ENCODE data around the gene SURF4.

GRCh38 chr9:133368249-133368881 lies 7.5 kb downstream of the SURF4 start:
- no peak for TF ChIP-seq POLR2AphosphoS2 (IDR thresholded peaks at IDR 0.05; ENCODE audit: low read depth, low read length)
- no peak for TF ChIP-seq CAMTA2 (CRISPR knock-in tag; IDR thresholded peaks at IDR 0.05; ENCODE audit: borderline replicate concordance)
- TF ChIP-seq RXRA (CRISPR knock-in tag; IDR thresholded peaks at IDR 0.05), result no peak
- TF ChIP-seq ZBTB7A (CRISPR knock-in tag; IDR thresholded peaks at IDR 0.05), result no peak
- no peak for TF ChIP-seq ZNF660 (CRISPR knock-in tag; IDR thresholded peaks at IDR 0.05; ENCODE audit: borderline replicate concordance, low read depth)
